ENCODE results near the gene PPARGC1A.

DNA sequence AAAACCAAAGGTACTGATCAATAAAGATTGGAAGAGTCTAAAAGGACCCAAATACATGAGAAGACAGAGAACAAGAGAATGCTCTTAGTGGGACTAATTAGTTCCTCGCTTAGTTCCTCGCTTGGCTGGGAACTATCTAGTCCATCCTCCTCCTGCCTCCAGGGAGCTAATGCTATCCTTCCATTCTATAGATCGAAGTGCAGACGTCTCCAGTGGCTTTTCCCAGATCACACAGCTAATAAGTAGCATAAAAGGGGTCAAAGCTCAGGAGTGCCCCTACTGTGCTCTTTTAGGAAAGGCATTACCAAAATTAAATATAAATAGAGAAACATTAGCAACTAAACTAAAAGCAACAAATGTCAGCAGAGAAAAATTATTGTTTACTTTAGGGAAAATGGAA is 42.3 kb upstream of the PPARGC1A start:
- no peak for TF ChIP-seq CTCF (IDR thresholded peaks at IDR 0.05)
- TF ChIP-seq POLR2AphosphoS5 (IDR thresholded peaks at IDR 0.05) = no peak
